IMR-90 (cell line): ENCODE results near the gene SAMD4B. TPM values are rescaled to one million over a fixed set of nuclear protein-coding genes. Genes with fewer than 3 reads are reported as not detected.

Source experiments
- ATAC-seq: fragments of 200-7000 bp; cut with Tn5 transposase; 2 replicates; pipeline ENCODE4 v1.9.1; 2020; ENCODE audit warnings: low read depth, mild to moderate bottlenecking, moderate library complexity
- BruUV-seq: library from RNA; stranded (reverse); fragments of 400-500 nt; replicated peaks from 2 replicates; lab custom pipeline; 2021; lab: Mats Ljungman, UMichigan
- CTCF ChIA-PET: fragments of 300-600 bp; formaldehyde crosslinking; extraction: SDS; loops from one replicate; lab custom pipeline; 2021; ENCODE audit warnings: antibody characterized with exemption; lab: Yijun Ruan, JAX
- POLR2A ChIA-PET: fragments of 300-600 bp; sonication (Branson Sonifier 250); formaldehyde crosslinking; loops from one replicate; lab custom pipeline; 2022; ENCODE audit warnings: antibody characterized with exemption; ENCODE audit not compliant: unreplicated experiment; lab: Charles Lee
- DNase-seq: peaks from one replicate; pipeline ENCODE4 v3.0.0; 2013
- H2AFZ ChIP-seq: replicated peaks from 2 replicates; pipeline ENCODE3; 2013; ENCODE audit warnings: low read length, mild to moderate bottlenecking; ENCODE audit not compliant: poor library complexity
- H2AK5ac ChIP-seq: 2 replicates; pipeline ENCODE4 v1.6.1; 2013; ENCODE audit warnings: low read depth, low read length, inconsistent platforms
- H2AK9ac ChIP-seq: replicated peaks from 2 replicates; pipeline ENCODE3; 2013; ENCODE audit warnings: mild to moderate bottlenecking, low read depth, low read length, moderate library complexity; ENCODE audit not compliant: poor library complexity
- H2BK120ac ChIP-seq: 2 replicates; pipeline ENCODE4 v1.6.1; 2013; ENCODE audit warnings: low read depth, low read length, inconsistent platforms
- H2BK15ac ChIP-seq: 3 replicates; pipeline ENCODE4 v1.6.1; 2013; ENCODE audit warnings: low read depth, low read length, inconsistent platforms
- H2BK20ac ChIP-seq: 2 replicates; pipeline ENCODE4 v1.6.1; 2013; ENCODE audit warnings: low read depth, mild to moderate bottlenecking, inconsistent platforms, low read length, moderate library complexity
- H2BK5ac ChIP-seq: 2 replicates; pipeline ENCODE4 v1.6.1; 2013; ENCODE audit warnings: mild to moderate bottlenecking, low read depth, low read length, inconsistent platforms; ENCODE audit not compliant: poor library complexity, severe bottlenecking
- H3K14ac ChIP-seq: replicated peaks from 2 replicates; pipeline ENCODE4 v1.6.1; 2013; ENCODE audit warnings: low read depth, low read length, inconsistent platforms
- H3K18ac ChIP-seq: 2 replicates; pipeline ENCODE4 v1.6.1; 2013; ENCODE audit warnings: low read depth, low read length, control low read depth
- H3K23ac ChIP-seq: 2 replicates; pipeline ENCODE4 v1.6.1; 2013; ENCODE audit warnings: low read depth, low read length, inconsistent platforms
- H3K27ac ChIP-seq: 2 replicates; pipeline ENCODE4 v1.5.1; 2013; ENCODE audit warnings: mild to moderate bottlenecking, control low read depth, low read length; ENCODE audit not compliant: insufficient read depth
- H3K27me3 ChIP-seq: 2 replicates; pipeline ENCODE4 v1.6.1; 2013; ENCODE audit warnings: low read length; ENCODE audit not compliant: control insufficient read depth, insufficient read depth
- H3K36me3 ChIP-seq: 2 replicates; pipeline ENCODE4 v1.6.1; 2013; ENCODE audit warnings: low read length, mixed read lengths; ENCODE audit not compliant: control insufficient read depth, insufficient read depth
- H3K4ac ChIP-seq: 2 replicates; pipeline ENCODE4 v1.6.1; 2013; ENCODE audit warnings: low read depth, low read length, inconsistent platforms
- H3K4me1 ChIP-seq: 2 replicates; pipeline ENCODE4 v1.6.1; 2013; ENCODE audit warnings: low read length, mixed read lengths; ENCODE audit not compliant: control insufficient read depth, insufficient read depth
- H3K4me2 ChIP-seq: 2 replicates; pipeline ENCODE4 v1.6.1; 2013; ENCODE audit warnings: low read depth, mild to moderate bottlenecking, control low read depth, low read length, moderate library complexity
- H3K4me3 ChIP-seq: 2 replicates; pipeline ENCODE4 v1.5.1; 2013; ENCODE audit warnings: low read depth, mild to moderate bottlenecking, control low read depth, low read length, moderate library complexity; ENCODE audit not compliant: insufficient read depth
- H3K56ac ChIP-seq: 2 replicates; pipeline ENCODE4 v1.6.1; 2013; ENCODE audit warnings: low read length, inconsistent platforms; ENCODE audit not compliant: insufficient read depth; ENCODE audit errors: extremely low read depth
- H3K79me1 ChIP-seq, 2 experiments: 2 replicates each; pipeline ENCODE4 v1.6.1; 2013; ENCODE audit warnings: low read length in 2 of 2, inconsistent platforms in 1 of 2, low read depth in 1 of 2
- H3K9ac ChIP-seq: 2 replicates; pipeline ENCODE4 v1.6.1; 2013; ENCODE audit warnings: low read depth, low read length, control low read depth
- H3K9me1 ChIP-seq: 2 replicates; pipeline ENCODE4 v1.6.1; 2013; ENCODE audit warnings: low read length, inconsistent platforms; ENCODE audit not compliant: insufficient read depth
- H3K9me3 ChIP-seq: 2 replicates; pipeline ENCODE4 v1.6.1; 2013; ENCODE audit warnings: low read length; ENCODE audit not compliant: control insufficient read depth, insufficient read depth
- H4K20me1 ChIP-seq: 2 replicates; pipeline ENCODE4 v1.6.1; 2013; ENCODE audit warnings: low read length, inconsistent platforms; ENCODE audit not compliant: insufficient read depth
- H4K5ac ChIP-seq: 2 replicates; pipeline ENCODE4 v1.6.1; 2013; ENCODE audit warnings: mild to moderate bottlenecking, low read depth, low read length, control low read depth
- H4K8ac ChIP-seq, 2 experiments: 2 replicates each; pipeline ENCODE4 v1.6.1; 2013; ENCODE audit warnings: low read depth in 2 of 2, low read length in 2 of 2, control low read depth in 1 of 2, inconsistent platforms in 1 of 2
- H4K91ac ChIP-seq: 2 replicates; pipeline ENCODE4 v1.6.1; 2013; ENCODE audit warnings: low read depth, low read length, inconsistent platforms; ENCODE audit not compliant: insufficient read depth
- BHLHE40 ChIP-seq: fragments of 150-350 bp; IDR thresholded peaks from 2 replicates; pipeline ENCODE4 v1.6.1; 2016; ENCODE audit warnings: mild to moderate bottlenecking, low read depth, low read length
- CEBPB ChIP-seq: IDR thresholded peaks from 2 replicates; pipeline ENCODE4 v1.6.1; 2012; ENCODE audit warnings: low read depth, low read length, improper control_type of control experiment
- CHD1 ChIP-seq: IDR thresholded peaks from 2 replicates; pipeline ENCODE4 v1.6.1; 2012; ENCODE audit warnings: low read depth, low read length, improper control_type of control experiment
- CTCF ChIP-seq: conservative IDR thresholded peaks from 2 replicates; pipeline ENCODE4 v1.5.1; 2012; ENCODE audit warnings: mild to moderate bottlenecking, low read depth, low read length, improper control_type of control experiment
- ELK1 ChIP-seq: fragments of 150-350 bp; IDR thresholded peaks from 2 replicates; pipeline ENCODE4 v1.6.1; 2016; ENCODE audit warnings: low read depth, mild to moderate bottlenecking, low read length, moderate library complexity, borderline replicate concordance
- FOS ChIP-seq: fragments of 150-350 bp; IDR thresholded peaks from 2 replicates; pipeline ENCODE4 v1.6.1; 2016; ENCODE audit warnings: low read depth, low read length
- MAFK ChIP-seq: IDR thresholded peaks from 2 replicates; pipeline ENCODE4 v1.6.1; 2012; ENCODE audit warnings: low read depth, low read length, improper control_type of control experiment
- MAZ ChIP-seq: IDR thresholded peaks from 2 replicates; pipeline ENCODE4 v1.6.1; 2012; ENCODE audit warnings: low read depth, mild to moderate bottlenecking, low read length, improper control_type of control experiment, moderate library complexity, borderline replicate concordance
- MXI1 ChIP-seq: IDR thresholded peaks from 2 replicates; pipeline ENCODE4 v1.6.1; 2012; ENCODE audit warnings: low read depth, mild to moderate bottlenecking, low read length, moderate library complexity, borderline replicate concordance
- NFE2L2 ChIP-seq: fragments of 150-350 bp; IDR thresholded peaks from 2 replicates; pipeline ENCODE4 v1.6.1; 2016; ENCODE audit warnings: low read depth, mild to moderate bottlenecking, low read length
- POLR2A ChIP-seq: IDR thresholded peaks from 2 replicates; pipeline ENCODE4 v1.6.1; 2012; ENCODE audit warnings: mild to moderate bottlenecking, low read depth, low read length
- RAD21 ChIP-seq: IDR thresholded peaks from 2 replicates; pipeline ENCODE4 v1.6.1; 2012; ENCODE audit warnings: low read length, improper control_type of control experiment
- RCOR1 ChIP-seq: IDR thresholded peaks from 2 replicates; pipeline ENCODE4 v1.6.1; 2012; ENCODE audit warnings: mild to moderate bottlenecking, low read length, improper control_type of control experiment; ENCODE audit not compliant: insufficient replicate concordance
- RFX5 ChIP-seq: IDR thresholded peaks from 2 replicates; pipeline ENCODE4 v1.8.0; 2012; ENCODE audit warnings: low read depth, mild to moderate bottlenecking, low read length, moderate library complexity
- SMC3 ChIP-seq: fragments of 150-350 bp; IDR thresholded peaks from 2 replicates; pipeline ENCODE4 v1.6.1; 2016; ENCODE audit warnings: low read depth, mild to moderate bottlenecking, antibody characterized with exemption, low read length, moderate library complexity
- USF2 ChIP-seq: fragments of 150-350 bp; IDR thresholded peaks from 2 replicates; pipeline ENCODE4 v1.6.1; 2017; ENCODE audit warnings: mild to moderate bottlenecking, antibody characterized with exemption, low read length, low read depth
- WGBS, 2 experiments: methylation state at CpG; one replicate each; pipeline versions ENCODE4 v1.1.5 to v1.1.7; 2013; ENCODE audit warnings: missing lambda C conversion rate in 2 of 2; ENCODE audit not compliant: insufficient read length in 1 of 2; ENCODE audit errors: extremely low coverage in 2 of 2; 5-methylcytosine and 5-hydroxymethylcytosine counted together
- dilution Hi-C: fragments of 300-500 bp; cut with HindIII; formaldehyde crosslinking; loops from one replicate; pipeline ENCODE4 v1.14.3; 2018; ENCODE audit warnings: low sequenced_read_pairs; ENCODE audit not compliant: unreplicated experiment
- in situ Hi-C: fragments of 300-500 bp; cut with MboI; formaldehyde crosslinking; loops from 3 replicates; pipeline ENCODE4 v1.14.3; 2019; ENCODE audit warnings: low sequenced_read_pairs, inconsistent platforms, mixed read lengths
- intact Hi-C: fragments of 100-400 bp; cut with micrococcal nuclease; formaldehyde crosslinking; loops from 2 replicates; pipeline ENCODE4 v1.10.0; 2022
- polyA plus RNA-seq, 3 experiments: library from polyadenylated mRNA; depleted of rRNA; stranded (reverse); fragments of >200 nt; gene quantifications; 2 replicates each; pipeline ENCODE4 v1.2.3, GENCODE V29; 2012; ENCODE audit warnings: low replicate concordance in 1 of 3
- total RNA-seq: library from RNA; depleted of rRNA; stranded (reverse); fragments of >200 nt; gene quantifications from 2 replicates; pipeline ENCODE4 v1.2.3, GENCODE V29; 2012

Gene SAMD4B
- total and polyA plus RNA-seq, 2 of the 4 experiments (the other 2 are of a cell fraction), result 18.3 to 97.2 TPM

GRCh38 chr19:39299832-39300231 lies 42.4 kb upstream of the SAMD4B start:
- Histone ChIP-seq H3K9me1 (no peaks in the 10 kb centered on the region), H3K23ac (no peak overlapping the region), H2AK5ac (no peak overlapping the region), H3K9ac (no peak overlapping the region), H3K79me1 (no peaks in the 10 kb centered on the region), H2BK5ac (no peak overlapping the region), H3K4me3 (no peak overlapping the region), H2AFZ (no peak overlapping the region), H4K8ac (no peak overlapping the region), H2AK9ac (no peak overlapping the region), H3K27ac (no peak overlapping the region), H3K18ac (no peak overlapping the region), H3K4me2 (no peak overlapping the region), H4K20me1 (no peaks in the 10 kb centered on the region), H2BK15ac (no peak overlapping the region), H4K5ac (no peak overlapping the region), H3K56ac (no peak overlapping the region), H3K14ac (no peak overlapping the region), H3K4me1 (no peaks in the 10 kb centered on the region), H3K4ac (no peak overlapping the region), H3K36me3 (no peaks in the 10 kb centered on the region), H4K91ac (no peak overlapping the region), H3K9me3 (peaks cover 2% of the 10 kb centered on the region; the same call in 1 of the 2 replicates), H3K27me3 (peaks cover 42% of the 10 kb centered on the region), H2BK120ac (no peak overlapping the region), H2BK20ac (no peak overlapping the region)
- dilution Hi-C loops, result no loop called here
- CTCF ChIA-PET, result no interaction called here
- WGBS, 2 experiments, result no CpG with 5 or more reads among the region's 10 CpGs
- in situ Hi-C loops, result no loop called here
- intact Hi-C loops, result no loop called here
- no TSS peak for BruUV-seq
- TF ChIP-seq ELK1 (no peak), FOS (no peak), RAD21 (no peak), MXI1 (no peak), MAZ (no peak), POLR2A (no peak), CHD1 (no peak), CEBPB (no peak), RCOR1 (no peak), USF2 (no peak), RFX5 (no peak), BHLHE40 (no peak), CTCF (no peak), MAFK (no peak), NFE2L2 (no peak), SMC3 (no peak)
- POLR2A ChIA-PET, result no interaction called here
- ATAC-seq (no peak), DNase-seq (no peak)
